B cell (primary cell): ENCODE results near the gene PIN1.

Source experiments
- CTCF ChIP-seq: fragments of 200-600 bp; IDR thresholded peaks from one replicate; pipeline ENCODE4 v1.8.0; 2022; ENCODE audit warnings: antibody characterized with exemption, mild to moderate bottlenecking
- EZH2 ChIP-seq: IDR thresholded peaks from 2 replicates; pipeline ENCODE4 v1.6.1; 2012; ENCODE audit warnings: borderline replicate concordance, low read depth, mild to moderate bottlenecking, moderate library complexity, low read length; ENCODE audit not compliant: insufficient read depth, poor library complexity, severe bottlenecking

GRCh38 chr19:9857076-9857721 is 22.1 kb downstream of the PIN1 start:
- TF ChIP-seq CTCF = no peak
- no peak for TF ChIP-seq EZH2
